GDM1 (cell line): ENCODE results near the gene PFN1.

Source experiments
- DNase-seq: peaks from one replicate; lab custom pipeline; 2025; lab: John Stamatoyannopoulos, UW

The PFN1 gene

GRCh38 chr17:4948166-4948930 is at the start of gene PFN1:
TSS of gene PFN1 (minus strand) at chr17:4948530. CDS start at chr17:4948394, 136 bp downstream.
- DNase-seq, result peak; percentile 86

- peak; percentile 85 for DNase-seq
Measured at GRCh38 chr17:4997302-4998026, 49.1 kb upstream of the PFN1 start, which contains the start of the genes INCA1 and KIF1C. TSS of gene INCA1 (minus strand) at chr17:4997522. CDS start at chr17:4994437, 3,085 bp downstream. TSS of gene KIF1C (plus strand) at chr17:4997950. CDS start at chr17:5000247, 2,297 bp downstream.

DNA sequence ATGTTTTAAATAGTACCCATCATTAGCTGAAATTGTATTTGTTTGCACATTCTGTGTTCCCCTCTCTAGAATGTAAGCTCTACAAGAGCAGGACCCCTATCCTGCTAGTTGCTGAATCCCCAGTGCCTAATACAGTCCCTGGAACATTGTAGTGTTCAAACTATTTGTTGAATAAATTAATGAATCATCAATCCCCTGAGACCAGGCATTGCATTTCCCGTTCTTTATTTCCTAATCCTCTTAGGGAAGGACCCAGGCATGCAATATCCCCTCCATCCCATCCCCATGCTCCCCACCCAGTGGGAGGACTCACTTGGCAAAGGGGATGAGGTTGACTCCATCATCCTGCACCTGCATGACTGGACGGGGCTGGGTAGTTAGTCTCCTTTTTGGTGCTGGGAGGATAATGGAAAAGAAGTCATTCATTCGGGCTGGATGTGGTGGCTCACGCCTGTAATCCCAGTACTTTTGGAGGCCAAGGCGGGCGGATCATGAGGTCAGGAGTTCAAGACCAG is 45.8 kb upstream of the PFN1 start:
- DNase-seq, result no peak

DNA sequence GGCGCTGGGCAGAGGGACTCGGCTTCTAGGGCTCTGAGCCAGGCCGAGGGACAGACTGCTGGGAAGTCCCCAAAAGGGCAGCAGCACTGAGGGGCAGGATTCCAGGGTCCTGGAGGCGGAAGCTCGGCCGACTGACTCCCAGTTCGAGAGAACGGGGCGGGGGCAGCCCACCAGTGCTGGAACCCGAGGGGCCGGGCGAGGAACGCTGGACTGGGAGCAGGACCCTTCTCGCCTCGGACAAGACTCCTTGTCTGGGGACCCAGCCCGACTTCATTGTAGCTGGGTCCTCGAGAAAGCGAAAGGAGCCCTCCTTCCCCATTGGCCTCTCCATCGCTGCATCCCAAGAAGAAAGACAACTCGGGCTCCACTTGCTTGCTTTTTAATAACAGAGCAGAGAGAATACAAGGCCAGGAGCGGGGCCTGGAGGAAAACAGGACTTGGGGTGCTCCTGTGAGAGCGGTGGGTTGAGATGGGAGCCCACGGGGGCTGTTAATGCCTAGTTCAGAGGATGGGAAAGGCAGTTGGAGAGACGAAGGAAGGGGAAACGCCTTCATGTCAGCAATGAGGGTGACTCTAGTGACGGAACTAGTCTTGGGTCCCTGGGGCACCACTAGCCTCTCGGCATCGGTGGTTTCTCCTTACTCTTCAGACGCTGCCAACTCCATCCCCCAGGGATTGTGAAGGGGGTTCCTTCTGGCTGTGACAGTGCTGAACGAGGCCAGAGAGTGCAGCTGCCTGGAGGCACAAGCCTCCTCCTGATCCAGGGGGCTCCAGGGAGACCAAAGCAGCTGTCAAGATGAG is 39.6 kb upstream of the PFN1 start:
- DNase-seq, result no peak

GRCh38 chr17:4986951-4987766 is 38.8 kb upstream of the PFN1 start, which contains the start of gene CAMTA2:
TSS of gene CAMTA2 (minus strand) at chr17:4987675. CDS start at chr17:4986222, 1,453 bp downstream.
- DNase-seq, result peak; percentile 80

DNA sequence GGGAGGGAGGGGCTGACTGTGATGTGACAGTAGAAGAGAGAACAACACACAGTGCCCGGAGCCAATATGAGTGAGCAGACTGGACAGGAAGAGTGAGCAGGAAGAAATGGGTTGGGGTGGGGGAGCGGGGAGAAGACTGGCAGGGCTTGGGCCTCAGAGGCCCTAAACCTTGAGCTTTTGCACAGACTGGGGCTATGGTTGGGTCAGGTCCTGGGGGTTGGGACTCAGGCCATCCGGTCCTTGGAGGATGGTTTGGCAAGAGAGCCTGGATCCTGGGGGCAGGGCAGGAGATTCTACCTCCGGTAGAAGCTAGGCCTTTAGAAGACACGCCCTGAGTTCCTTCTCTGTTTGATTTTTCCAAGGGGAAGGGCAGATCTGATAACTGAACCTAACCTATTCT is 38.1 kb upstream of the PFN1 start:
- no peak for DNase-seq

- no peak for DNase-seq
Measured at GRCh38 chr17:4982305-4982704, 34.0 kb upstream of the PFN1 start.

- DNase-seq, result peak; percentile 53
Measured at GRCh38 chr17:4980644-4981216, 32.4 kb upstream of the PFN1 start.

DNA sequence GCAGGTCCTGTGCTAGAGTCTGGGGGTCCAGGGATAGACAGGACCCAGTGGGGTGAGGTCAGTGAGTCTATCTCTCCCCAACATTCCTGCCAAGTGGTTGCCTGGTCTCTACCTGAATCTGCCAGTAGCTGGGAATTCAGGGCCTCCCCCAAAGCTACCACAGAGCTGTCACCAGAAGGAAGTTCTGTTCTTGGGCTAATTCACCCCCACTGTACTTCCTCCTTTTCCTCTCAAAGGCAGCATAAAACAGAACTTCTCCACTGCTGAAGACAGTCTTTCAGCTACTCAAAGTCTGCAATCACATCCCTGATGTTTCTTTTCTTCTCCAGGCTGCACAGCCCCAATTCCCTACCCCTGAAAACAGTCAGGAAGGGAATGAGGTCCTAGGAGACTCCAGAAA is 30.4 kb upstream of the PFN1 start:
- DNase-seq, result peak; percentile 73

GRCh38 chr17:4974115-4974670 is 25.9 kb upstream of the PFN1 start:
- no peak for DNase-seq

- no peak for DNase-seq
Measured at GRCh38 chr17:4973256-4974114, 25.2 kb upstream of the PFN1 start.

GRCh38 chr17:4972752-4973151 is 24.4 kb upstream of the PFN1 start:
- no peak for DNase-seq

DNA sequence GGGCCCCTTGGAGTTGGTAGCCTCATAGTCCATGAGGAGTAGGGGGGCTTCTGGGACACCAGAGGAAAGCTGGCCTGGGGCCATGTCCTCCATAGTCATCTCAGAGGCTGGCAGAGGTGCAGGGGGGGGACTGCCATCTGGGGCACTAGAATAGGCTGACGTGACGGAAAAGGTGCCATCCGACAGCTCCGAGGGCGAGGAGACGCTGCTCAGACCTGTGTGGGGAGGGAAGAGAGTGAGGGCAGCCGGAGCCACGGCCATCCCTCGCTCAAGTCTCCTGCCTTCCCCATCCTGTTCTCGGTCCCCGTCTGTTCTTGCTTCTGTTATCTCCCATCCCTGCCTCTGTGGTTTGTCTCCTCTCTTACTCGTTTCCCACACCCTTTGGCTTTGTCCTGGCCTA is 24.0 kb upstream of the PFN1 start:
- no peak for DNase-seq

- DNase-seq, result no peak
Measured at GRCh38 chr17:4971826-4972225, 23.5 kb upstream of the PFN1 start.

DNA sequence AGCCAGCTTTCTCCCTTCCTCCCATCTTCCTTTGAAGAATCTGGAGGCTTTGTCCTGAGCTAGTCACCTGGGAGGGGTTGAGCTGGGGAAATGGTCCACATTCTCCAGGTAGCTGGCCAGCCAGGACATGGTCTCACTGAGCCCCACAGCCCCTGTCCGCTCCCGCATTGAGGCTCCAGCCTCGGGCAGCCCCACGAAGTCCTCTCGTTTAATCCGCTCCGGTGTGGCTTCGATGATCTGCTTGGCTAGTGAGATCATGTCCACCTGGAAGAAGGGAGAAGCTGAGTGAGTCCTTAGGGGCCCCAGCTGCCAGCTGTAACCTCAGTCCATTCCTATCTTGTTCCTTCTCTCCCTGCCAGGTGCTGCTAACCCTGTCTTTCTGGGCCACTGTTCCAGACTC is 21.9 kb upstream of the PFN1 start:
- no peak for DNase-seq

- no peak for DNase-seq
Measured at GRCh38 chr17:4969551-4970173, 21.3 kb upstream of the PFN1 start.

DNA sequence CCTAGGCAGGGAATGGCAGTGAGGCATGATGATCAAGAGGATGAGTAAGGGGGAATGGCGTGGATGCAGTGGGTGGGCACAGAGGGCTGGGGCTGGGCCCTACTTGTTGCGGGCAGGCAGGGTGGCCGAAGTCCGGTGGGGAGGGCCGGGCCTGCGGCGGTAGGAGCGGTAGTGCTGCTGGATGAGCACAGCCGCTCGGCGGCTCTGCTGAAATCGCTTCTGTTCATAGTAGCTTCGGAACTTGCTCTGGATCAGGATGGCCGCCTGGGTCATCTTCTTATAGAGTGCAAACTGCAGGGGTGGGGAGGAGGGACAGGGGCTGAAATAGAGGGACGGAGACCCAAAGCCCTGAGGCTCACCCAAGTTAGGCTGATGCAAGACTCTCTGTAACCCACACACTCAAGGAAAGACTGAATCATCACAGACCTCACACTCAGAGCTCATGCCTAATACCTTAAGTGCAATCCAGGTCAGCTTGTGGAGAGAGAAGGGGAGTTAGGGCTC is 20.8 kb upstream of the PFN1 start:
- DNase-seq, result no peak

- DNase-seq, result no peak
Measured at GRCh38 chr17:4968486-4969046, 20.2 kb upstream of the PFN1 start.
